NCI-H2171 treated with DMSO at 0.1 percent for 48 hours (cell line): ENCODE data around the gene RUNDC3A.

ENCODE experiments used
- DNase-seq: peaks from one replicate; lab custom pipeline; 2025; lab: John Stamatoyannopoulos, UW

The RUNDC3A gene

DNA sequence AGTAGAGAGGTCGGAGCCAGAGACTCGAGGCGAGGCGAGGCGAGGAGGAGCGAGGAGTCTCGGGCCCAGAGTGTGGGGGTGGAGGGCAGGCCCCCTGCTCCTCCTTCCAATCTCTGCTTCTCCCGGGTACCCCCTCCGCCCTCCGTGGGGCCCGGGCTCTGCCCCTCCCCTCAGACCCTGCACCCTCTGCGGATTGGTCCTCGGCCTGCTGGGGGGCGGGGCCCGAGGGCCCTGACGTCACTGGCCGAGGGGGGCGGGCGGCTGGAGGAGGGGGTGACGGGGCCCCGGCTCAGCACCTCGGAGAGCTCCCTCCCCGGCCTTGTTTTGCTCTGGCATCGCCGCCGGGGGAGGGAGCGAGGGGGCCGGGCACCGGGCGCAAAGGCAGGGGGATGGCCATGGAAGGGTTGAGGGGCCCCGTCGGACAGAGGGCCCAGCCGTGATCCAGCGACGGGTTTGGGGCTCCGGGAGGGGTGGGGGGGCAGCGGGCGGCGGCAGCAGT is at the start of gene RUNDC3A:
Gene RUNDC3A, plus strand, starts transcription at position 282 of the 499 bp plus-strand sequence. CDS start 232 bp downstream, outside the sequence.
- DNase-seq, result peak; percentile 95

DNA sequence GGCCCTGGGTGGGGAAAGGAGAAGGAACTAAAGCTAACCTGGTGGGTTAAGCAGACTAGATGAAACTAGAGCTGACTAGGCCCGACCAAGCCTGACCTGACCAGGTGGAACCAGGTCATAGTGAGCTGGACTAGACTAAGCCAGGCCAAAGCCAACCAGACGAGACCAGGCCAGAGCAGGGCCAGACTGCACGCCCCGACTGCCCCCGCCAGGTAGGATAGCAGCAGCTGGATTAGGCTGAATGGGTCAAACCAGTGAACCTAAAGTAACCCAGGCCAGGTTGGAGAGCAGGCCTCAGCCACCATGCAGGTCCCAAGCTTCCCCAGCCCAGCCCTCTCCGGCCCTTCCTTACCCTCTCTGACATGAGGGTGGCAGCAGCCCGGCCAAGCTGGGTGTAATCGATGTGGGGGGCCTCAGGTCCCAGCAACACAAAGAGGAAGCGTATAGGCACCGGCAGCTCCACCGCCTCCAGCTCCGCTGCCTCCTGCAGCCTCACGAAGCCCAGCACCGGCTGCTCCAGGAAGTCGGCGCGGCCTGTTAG is 49.5 kb upstream of the RUNDC3A start:
- no peak for DNase-seq

DNA sequence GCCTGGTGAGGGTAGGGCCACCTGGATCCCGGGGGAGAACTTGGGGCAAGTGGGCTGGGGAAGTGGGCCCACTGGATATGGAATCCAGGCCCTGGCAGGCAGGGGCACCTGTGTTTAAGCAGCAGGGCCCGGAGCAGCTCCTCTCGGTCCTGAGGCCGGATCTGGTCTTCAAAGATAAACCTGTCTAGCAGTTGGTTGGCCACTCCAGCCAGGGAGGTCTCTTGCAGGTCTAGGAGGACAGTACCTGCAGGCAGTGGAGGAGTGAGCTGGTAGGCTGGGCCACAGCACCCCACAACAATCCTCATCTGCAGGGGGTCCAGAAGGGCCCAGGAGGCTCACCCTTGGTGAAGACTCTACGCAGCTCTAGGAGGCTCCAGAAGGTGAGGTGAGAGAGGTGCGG is 48.1 kb upstream of the RUNDC3A start:
- DNase-seq, result no peak

DNA sequence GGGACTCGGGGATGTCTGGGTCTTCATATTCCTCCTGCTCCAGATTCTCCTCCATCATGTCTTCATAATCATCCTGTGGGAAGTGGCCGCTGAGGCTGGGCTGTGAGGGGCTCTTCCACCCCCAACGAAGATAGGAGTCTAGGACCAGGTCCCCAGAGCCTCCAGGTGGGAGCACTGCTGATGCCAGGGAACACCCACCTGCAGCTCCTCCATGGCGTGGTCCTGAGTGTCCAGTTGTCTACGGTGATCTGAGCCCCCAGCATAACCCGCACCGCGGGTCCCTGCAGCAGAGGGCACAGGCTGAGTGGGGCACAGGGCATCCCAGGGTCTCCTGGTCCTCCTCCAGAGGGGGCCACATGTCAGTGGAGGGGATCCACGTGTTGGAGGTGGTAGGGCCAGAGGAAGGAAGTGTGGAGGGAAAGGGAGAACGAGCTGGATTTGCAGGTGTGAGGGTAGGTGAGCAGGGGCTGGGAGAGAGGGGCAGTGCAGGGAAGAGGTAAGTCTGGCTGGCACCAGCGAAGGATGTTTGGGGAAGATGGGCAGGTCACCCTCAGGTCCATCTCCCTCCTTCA is 45.7 kb upstream of the RUNDC3A start:
- DNase-seq, result no peak

DNA sequence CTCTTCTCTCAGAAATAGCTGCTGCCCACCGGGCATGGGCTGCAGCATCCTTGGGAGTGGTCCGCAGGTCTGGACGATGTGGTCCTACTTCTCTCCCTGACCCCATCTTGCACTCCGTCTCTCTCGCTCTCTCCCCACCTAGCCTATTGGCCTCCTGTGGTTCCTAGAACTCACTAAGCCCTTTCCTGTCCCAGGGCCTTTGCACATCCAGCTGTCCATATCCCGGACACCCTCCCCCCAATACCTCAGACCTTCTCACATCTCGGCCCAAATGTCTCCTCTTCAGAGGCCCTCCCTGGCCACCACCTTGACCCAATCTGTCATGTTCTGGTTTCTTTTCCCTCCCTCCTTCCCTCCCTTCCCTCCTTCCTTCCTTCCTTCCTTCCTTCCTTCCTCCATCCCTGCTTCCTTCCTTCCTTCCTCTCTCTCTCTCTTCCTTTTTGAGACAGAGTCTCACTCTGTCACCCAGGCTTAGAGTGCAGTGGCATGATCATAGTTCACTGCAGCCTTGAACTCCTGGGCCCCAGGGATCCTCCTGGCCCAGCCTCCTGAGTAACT is 45.0 kb upstream of the RUNDC3A start:
- DNase-seq, result no peak

DNA sequence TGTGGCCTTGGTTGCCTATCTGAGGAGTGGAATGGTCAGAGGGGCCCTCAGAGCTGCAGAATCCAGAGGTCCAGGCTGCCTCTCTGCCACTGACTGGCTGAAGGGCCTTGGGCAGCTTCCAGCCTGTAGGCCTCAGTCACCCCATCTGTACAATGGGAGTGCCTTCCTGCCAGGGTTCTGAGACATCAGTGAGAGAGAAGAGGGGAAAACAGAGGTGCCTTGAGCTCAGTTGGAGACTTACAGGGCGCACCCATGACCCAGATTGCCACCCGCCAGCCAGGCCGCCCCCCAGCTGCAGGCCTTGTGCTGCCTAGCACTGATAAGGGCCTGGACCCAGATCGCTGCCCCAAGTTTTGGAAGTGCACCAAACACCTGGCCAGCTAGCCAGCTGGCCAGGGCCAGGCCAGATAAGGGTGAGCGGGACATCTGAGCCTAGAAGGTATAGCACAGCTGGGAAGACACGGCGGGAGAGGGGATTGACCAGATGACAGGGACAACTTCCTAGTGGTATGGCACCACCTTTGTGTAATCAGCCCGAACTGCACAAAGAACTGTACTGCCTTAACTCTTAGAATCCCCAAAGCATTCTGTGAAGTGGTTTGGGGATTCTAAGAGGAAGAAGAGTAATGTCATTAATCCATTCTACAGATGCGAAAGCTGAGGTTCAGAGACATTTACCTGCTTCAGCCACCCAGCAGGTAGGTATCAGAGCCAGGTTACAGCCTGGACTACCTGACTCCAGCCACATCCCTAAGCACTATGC is 41.8 kb upstream of the RUNDC3A start:
- no peak for DNase-seq

DNA sequence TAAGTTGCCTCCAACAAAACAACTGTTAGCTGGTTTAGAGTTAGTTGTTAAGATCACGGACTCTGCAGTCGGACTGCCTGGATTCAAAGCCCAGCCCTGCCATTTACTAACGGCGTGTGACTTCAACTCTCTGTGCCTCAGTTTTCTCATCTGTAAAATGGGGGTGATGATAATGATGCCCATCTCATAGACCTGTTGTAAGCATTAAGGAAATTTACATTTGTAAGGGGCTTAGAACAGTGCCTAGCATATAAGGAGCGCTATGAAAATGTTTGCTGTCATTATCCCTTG is 41.3 kb upstream of the RUNDC3A start:
- DNase-seq, result no peak

DNA sequence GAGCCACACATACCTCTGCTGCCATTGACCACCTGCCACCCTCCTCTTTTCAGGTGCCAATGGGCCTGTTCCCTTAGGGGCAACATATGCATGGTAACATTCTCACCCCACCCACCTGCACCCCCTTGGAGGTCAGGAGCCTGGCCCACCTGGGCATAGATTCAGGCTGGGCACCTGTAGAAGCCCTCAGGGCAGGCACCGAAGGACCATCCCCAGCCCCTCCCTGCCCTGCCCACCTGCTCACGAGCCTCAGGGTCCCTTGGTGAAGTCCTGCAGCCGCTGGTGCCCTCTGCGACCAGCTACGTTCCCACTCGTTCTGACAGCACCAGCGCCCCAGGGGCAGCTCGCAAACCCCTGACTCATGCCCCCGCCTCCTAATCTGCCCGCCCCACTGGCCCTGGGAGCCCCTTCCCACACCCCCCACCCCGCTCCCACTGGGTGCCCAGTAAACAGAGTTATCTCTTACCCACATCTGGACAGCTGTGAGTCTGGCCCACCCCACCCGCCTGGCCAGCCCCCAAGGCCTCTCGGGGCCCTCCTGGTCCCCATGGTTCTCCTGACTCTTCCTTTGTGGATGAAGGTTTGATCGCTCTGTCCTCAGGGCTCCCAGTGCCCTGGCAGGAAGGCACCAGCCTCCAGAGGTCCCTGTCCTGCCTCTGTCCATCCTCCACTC is 40.4 kb upstream of the RUNDC3A start, which contains the start of gene SLC4A1:
Gene SLC4A1, minus strand, starts transcription at position 318 of the 673 bp plus-strand sequence. CDS start 5,269 bp downstream, outside the sequence.
- DNase-seq, result no peak

DNA sequence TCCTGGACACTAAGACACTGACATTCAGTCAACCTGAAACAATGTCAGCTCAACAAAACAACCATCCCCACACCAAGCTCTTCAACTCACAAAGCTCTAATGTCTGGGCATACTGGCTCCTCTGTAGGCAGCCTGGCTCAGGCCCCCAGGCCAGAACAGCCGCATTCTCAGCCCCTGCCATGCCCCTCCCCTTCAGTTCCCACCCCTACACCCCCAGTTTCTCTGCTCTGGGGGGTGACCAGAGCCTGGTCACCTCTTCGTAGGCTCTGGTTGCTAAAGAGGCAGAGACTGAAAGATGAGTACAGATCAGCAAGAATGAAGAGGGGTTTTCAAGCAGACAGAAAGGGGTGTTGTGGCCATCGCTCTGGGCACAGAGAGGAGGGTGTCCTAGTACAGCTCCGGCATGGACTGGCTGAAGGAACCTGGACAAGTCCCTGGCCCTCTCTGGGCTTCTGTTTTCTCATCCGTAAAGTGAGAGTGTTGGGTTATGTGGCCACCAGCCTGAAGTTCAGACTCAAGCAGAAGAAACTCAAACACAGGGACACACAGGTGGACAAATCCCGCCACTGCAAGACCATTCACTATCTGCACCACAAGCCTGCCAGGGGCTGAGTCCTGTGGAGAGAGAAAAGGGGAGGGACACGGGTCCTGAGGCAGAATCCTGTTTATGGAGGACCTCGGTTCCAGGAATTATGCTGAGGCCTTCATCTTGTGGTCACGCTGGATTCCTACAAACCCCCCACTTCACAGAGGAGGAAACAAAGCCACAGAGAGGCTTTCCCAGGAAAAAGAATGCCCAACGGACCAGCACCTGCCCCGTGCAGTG is 39.5 kb upstream of the RUNDC3A start:
- no peak for DNase-seq

DNA sequence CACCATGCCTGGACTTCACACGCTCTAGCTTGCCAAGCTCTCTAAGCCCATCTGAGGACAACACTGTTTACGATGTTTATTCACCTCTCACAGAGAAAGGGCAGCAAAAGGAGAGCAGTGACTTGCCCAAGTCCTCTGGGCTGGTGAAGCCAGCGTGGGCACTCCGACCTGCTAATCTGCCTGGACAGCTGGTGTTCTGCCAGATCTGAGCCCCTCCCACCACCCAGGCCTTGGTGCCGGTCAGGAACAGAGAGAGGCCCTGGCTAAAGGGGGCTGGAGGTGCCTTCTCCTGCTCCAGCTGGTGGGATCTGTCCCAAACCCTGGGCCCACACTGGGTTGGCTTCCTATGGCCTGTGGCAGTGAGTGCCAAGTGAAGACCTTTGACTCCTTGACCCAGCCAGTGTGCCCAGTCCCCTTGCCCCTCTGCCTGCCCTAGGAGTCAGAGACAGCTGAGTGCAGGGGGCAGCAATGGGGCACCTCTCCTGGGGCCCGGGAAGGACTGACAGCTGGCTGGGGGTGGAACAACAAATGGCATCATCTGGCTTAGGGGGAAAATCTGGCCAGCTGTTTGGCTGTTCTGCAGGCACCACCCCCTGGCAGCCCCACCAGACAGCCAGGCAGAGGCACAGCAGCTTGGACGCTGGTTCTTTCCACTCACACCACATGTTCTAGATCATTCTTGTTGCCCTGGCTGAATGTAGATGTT is 38.7 kb upstream of the RUNDC3A start:
- DNase-seq, result peak; percentile 47

DNA sequence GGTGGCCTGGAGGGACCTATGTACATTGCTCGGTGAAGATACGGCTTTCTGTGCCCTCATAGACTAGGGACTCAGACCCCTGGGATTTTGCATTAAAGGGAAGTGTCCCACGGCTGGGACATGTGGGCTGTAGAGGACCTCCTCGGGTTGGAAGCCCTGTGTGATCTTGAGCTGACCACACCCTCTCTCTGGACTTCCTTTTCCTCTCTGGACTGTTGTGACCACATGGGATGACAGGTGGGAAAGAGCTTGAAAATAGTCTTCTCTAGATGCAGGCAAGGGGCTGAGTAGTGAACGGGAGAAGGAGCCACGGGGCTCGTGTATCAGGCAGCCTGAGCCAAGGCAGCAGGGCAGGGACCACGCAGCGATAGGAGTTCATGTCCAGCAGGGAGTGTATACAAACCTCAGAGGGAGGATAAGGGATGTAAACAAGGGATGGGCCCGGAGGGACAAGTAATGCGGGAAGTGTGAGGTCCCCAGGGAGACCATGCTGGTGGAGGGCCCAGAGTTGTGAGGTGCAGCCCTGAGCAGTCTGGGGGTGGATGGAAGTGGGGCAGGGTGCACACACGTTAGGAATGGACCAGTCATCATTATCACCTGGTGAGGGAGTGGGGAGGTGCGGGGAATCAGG is 36.0 kb upstream of the RUNDC3A start:
- no peak for DNase-seq

DNA sequence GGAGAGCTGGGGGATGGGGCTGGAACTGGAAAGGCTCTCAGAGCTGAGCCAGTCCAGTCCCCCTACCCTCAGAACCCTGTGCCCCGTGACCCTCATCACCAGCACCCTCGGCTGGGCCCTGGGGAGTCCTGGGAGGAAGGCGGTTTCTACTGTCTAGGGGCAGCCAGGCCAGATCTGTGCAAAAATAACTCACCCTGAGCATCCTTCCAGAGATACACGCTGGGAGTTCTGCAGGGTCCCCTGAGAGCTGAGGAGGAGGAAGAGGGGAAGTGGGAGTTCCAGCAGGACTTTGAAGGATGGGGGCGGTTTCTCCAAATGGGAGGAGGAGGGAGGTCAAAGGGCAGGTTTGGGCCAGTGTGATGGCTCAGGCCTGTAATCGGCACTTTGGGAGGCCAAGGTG is 35.4 kb upstream of the RUNDC3A start:
- DNase-seq, result no peak

DNA sequence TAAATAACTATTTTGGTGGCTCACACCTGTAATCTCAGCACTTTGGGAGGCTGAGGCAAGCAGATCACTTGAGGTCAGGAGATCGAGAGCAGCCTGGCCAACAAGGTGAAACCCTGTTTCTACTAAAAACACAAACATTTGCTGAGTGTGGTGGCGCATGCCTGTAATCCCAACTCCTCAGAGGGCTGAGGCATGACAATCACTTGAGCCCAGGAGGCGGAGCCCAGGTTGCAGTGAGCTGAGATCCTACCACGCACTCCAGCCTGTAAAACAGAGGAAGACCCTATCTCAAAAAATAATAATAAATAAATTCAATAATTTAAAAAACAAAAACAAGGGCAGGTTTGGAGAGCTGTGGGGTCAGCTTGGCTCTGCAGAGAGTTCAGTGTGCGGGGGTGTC is 34.8 kb upstream of the RUNDC3A start:
- no peak for DNase-seq

DNA sequence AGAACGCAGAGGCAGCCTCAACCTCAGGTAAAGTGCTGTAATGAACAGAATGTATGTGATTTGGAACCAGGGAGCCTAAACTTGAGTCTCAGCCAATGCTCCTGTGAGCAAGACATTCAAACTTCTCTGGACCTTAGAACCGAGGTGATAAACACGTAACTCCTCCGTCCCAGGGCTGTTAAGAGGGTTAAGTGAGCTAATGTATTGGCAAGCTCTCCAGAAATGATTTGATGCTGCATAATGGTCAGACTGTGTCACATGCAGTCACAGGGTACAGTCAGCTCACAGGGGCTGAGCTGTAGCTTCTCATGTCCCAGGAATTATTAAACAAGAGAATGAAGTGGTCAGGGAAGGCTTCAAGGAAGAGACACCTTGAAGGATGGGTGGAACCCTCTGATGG is 30.4 kb upstream of the RUNDC3A start:
- no peak for DNase-seq

DNA sequence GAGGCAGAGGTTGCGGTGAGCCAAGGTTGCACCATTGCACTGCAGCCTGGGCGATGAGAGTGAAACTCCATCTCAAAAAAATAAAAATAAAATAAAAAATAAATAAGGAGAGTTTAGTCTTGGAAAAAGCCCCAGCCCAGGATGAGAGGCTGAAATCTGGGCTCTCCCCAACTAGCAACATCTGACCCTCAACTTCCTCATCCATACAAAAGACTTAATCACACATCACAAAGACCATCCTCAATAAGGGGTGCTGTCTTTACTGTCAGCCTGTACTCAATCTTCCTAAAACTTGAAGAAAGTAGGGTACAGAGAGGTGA is 29.1 kb upstream of the RUNDC3A start:
- no peak for DNase-seq

DNA sequence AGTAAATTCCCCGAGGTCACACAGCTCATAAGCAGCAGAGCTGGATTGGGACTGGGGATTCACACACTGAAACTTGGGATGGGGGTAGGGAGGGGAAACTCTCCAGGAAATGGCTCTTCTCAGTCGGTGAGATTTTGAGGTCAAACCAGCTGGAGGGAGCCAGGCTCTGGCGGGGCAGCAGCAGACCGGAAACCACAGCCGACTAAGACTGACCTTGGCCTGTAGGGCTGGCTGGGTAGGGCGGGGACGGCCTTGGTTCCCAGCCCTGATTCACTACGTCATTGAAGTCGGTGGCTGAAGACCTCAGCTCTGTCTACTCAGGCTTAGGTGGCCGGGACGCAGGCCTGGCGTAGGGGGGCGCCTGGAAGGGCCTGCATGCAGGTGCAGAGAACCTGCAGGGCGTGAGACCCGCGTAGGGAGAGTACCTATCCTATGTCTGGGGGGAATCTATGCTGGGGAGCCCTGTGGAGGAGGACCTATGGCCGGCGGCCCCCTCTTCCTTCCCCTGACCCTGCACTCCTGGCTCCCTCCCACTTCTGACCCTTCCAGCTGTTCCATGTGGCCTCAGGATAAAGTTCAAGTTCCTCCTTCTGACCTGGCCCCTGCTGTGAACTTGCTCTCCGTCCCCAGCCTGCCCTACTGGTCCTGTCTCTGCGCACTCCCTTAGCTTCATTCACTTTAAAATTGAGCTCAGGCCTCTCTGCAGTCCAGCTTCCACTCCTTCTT is 28.6 kb upstream of the RUNDC3A start:
- DNase-seq, result no peak

DNA sequence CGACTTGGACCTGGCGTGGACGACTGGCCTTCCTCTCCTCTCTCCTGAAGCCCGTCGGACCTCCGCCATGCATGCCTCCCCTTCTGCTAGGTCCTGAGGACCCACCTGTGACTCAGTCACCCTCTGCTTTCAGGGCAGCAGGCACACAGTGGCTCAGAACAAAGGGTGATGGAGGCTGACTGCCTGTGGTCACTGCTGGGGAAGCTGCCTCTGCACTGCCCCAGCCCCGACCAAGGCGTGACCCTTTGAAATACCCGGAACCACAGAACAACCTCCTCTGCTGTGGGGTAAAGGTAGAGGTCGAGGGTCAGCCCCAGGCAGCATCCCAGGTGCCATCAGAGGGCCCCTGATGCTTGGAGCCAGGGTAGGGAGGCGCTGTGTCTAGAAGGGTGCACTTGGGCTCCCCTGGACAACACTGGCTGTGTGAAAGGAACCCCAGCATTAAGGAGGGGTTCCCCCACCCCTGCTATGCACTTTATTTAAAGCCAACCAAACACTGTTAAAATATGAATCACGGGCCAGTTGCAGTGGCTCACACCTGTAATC is 27.9 kb upstream of the RUNDC3A start:
- DNase-seq, result no peak

DNA sequence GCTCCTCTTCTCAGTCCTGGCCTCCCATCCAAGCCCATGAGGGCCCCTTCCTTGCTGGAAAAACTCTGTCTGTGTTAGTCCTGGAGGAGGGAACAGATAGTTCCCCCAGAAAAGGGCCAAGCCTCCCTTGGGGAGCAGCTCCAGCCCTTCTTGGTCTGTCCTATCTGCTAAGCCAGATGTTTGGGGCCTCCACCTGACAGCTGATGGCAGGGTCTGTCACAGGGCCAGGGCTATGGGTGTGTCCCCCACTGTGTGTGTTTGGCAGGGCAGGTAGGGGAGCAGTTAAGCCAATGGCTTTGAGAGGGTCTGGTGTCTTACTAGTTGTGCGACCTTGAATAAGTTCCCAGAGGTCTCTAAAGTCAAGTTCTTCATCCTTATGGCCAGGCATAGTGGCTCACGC is 26.8 kb upstream of the RUNDC3A start:
- no peak for DNase-seq

DNA sequence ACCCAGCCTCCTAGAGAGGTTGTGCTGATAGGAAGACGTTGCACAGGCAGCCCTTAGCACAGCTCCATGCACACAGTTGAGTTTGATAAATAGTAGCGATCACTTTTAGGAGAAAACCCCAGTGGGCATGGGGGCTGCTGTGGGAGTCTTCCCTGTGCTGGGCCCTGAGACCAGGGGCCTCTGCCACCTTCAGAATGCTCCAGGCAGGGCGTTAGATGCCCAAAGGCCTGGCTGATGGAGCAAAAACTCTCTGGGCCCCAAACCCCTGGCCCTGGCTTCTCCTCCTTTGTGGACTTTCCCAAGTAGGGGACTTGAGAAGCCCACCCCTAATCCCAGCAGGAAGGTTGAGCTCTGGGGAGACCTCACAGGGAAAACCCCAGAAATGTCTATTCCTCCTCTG is 26.1 kb upstream of the RUNDC3A start:
- DNase-seq, result no peak
